GM19043 (cell line): ENCODE measurements around the gene GNPTG.

Experiments
- ATAC-seq: cut with Tn5 transposase; IDR thresholded peaks from one replicate; pipeline ENCODE4 v1.9.1; 2021; ENCODE audit warnings: low read depth; ENCODE audit not compliant: unreplicated experiment

GNPTG gene

DNA sequence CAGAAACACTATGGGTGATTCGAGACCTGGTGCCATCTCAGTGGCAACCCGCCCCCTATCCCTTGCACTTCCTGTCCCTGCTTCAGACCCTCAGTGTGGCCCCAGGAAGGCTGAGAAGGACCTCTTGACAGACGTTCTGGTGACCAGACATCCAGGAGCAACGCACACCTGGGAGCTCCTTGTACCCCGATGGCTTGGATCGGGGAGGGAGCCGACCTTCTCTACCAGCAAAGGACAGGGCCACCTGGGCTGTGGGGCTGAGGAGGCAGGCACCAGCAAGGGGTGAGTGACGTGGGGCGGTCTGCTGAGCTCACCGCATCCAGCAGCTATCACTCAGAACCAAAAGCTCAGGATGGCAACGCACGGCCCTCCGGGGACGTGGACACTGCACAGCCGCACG is 35.6 kb downstream of the GNPTG start:
- no peak for ATAC-seq

DNA sequence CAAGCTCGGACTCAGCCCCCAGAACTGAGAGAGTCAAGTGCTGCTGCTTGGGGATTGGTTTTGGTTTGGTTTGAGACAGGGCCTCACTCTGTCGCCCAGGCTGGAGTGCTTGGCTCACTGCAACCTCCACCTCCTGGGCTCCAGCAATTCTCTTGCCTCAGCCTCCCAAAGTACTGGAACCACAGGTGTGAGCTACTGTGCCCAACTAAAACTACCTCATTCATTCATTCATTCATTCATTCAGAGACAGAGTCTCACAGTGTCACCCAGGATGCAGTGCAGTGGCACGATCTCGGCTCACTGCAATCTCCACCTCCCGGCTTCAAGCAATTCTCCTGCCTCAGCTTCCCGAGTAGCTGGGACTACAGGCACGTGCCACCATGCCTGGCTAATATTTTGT is 38.0 kb downstream of the GNPTG start:
- ATAC-seq, result no peak

DNA sequence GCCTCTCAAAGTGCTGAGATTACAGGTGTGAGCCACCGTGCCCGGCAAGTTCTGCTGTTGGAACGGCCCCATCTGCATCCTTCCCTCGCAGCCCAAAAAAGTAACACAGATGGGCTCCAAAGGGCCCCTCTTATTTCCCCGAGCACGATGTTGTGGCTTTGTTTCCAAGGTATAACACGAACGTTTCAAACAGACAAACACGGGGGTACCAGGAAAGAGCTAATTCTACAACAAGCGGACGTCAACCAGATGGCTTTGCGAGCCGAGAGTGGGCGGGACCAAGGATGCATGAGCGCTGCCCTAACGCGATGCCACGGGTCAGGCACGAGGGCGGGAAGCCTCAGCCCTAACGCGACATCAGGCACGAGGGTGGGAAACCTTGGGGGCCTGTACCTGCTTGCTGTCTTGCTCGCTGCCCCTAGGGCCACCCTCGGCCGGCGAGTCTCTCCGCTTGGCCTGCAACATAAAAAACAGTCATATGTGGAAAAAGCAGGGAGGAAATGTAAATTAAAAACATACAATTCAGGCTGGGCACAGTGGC is 38.6 kb downstream of the GNPTG start:
- no peak for ATAC-seq

DNA sequence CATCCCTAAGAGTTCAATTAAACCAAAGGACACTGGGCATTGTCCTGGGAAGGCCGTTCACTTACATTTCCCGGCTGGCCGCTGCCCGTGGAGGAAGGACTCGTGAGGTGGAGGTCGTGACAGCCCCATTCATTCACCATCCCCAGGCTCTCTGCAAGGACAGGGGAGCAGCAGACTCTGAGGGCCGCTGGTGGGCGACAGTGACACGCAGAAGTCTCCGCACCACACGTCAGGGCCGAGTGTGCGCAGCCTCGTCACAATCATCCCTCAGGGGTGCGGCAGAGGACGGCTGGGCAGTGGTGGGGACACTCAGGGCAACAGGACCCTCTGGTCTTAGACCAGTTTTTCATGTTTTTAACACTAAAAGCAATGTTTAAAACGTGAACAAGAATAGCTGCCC is 41.1 kb downstream of the GNPTG start:
- ATAC-seq, result no peak

DNA sequence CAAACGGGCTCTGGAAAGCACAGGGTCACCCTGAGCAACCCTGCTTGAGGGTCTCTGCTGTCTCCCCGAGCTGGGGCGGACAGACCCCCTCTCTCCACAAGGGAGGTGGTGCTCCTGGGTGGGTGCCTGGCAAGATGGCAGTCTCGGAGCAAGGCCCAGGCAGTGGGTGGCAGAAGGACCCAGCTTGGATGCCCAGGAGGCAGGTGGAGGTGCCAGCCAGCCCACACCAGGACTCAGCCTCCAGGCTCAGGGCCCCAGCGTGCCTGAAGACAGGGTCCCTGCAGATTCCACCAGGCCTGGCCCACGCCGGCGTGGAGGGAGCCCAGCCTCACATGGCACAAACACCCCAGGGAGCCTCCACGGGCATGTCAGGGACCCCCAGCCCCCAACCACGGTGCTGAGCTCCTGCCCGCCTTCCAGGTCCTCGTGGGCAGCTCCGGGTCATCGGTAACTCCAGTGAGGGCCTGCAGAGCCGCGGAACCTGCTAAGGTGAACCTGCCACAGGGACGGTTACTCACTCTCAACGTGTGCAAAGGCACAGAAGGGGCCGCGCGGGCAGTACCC is 42.0 kb downstream of the GNPTG start:
- ATAC-seq, result no peak

DNA sequence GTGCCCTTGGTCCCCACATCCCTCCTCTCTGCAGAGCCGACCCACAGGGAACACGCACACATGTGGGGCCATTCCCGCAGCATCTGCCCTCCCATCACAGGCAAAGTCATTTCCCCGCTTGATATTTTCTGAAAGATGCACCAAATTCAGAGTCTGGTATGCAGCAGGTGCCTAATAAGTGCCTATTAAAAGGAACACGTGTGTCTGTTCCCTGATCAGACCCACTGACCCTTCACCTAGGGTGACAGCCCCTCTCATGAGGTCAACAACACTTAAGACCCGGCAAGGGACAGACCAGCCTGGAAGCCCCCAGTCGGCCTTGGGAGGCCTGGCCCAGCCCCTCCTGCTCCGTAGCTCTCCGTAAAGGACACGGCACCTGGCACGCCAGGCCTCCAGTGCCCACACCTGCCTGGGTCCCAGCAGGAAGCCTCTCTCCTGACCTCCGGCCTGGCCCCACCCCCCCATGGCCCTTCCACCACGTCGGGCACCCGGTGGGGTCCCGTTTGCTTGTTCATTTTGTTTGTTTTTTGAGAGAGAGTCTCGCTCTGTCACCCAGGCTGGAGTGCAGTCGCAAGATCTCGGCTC is 42.7 kb downstream of the GNPTG start:
- ATAC-seq, result no peak

DNA sequence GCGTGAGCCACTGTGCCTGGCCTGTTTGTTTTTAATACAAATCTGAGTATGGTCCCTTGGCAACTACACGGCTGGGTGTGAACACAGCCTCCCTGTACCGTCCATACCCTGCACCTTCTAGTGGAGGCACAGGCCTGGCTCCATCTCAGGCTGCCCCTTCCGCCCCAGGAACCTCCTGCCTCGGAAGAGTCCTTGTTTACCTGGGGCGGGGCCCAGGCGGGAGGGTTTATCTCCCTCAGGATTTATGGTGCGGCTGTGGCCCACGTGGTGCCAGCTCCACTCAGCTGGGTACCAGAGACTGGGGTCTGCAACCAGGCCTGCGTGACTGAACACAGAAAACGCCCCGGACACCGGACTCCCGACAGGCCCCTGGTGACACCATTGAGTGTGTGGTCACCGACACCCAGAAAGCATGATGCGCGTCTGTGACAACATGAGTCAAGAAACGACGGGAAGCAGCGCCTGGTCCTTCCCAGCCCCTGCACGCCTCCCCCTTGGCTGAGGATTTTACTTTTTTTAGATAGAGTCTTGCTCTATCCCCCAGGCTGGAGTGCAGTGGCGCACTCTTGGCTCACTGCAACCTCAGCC is 43.8 kb downstream of the GNPTG start:
- no peak for ATAC-seq

DNA sequence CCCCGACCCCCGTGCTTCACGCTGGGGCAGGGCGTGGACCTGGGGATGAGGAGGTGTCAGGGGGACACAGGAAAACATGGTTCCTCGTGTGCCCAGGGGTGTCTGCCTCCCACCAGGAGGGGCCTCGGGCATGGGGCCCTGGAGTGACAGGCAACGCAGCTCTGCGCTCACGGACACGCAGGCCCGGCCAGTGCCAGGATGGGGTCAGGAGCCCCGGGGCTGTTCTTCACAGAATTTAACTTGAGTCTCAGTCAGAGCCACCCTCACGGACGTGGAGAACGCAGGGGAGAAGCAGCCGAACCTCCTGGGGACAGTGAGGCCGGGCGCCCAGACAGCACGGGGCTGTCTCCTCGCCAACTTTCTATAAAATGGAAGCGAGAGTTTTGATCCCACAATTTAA is 46.0 kb downstream of the GNPTG start:
- ATAC-seq, result no peak

DNA sequence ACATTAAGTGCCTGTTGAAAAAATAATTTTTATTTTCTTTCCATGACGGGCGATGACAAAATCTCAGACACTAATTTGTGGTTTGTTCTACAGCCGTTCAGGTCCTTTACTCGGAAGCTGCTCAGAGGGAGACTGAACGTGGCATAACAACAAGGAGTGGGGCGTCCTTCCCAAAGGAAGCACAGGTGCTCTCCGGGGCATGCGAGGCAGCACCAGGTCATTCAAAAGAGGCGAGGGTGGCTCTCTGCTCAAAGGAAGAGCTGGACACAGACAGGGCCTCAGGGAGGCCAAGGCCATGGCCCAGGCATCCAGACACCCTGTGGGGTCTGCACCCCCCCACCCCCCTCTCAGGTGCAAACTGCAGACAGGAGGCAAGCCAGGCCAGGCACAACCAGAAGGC is 46.6 kb downstream of the GNPTG start:
- ATAC-seq, result no peak

DNA sequence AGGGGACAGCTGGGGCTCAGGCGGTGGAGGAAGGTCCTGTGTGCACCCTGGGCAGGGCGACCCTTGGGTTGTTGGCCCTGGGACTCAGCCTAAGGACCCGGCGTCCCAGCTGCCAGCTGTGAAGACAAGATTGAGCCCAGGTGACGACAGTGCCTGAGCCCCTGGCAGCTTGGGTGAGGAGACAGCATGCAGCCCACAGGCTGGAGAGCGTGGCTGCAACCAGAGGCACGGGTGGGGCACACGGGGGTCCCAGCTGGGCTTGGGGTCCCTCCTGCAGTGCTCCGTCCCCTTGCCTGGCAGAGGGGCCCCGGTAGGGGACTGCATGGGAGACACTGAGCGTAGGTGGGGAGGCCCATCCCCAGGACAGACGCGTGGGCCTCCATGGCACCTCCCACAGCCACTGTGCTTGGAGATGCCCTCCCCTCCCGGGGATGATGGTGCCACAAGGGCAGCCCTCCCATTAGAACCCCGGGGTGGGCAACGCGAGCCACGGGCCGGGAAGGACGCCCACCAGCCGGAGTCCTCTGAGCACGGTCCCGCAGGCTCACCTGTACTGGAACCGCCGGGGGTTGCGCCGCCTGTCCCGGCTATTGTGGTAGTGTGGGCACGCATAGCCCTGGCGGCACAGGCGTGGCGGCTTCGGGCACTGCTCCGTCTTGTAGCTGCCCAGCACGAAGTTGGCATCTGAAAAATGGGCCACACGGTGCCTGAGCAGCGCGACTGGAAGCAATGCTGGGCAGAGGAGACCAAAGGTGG is 47.3 kb downstream of the GNPTG start:
- no peak for ATAC-seq

DNA sequence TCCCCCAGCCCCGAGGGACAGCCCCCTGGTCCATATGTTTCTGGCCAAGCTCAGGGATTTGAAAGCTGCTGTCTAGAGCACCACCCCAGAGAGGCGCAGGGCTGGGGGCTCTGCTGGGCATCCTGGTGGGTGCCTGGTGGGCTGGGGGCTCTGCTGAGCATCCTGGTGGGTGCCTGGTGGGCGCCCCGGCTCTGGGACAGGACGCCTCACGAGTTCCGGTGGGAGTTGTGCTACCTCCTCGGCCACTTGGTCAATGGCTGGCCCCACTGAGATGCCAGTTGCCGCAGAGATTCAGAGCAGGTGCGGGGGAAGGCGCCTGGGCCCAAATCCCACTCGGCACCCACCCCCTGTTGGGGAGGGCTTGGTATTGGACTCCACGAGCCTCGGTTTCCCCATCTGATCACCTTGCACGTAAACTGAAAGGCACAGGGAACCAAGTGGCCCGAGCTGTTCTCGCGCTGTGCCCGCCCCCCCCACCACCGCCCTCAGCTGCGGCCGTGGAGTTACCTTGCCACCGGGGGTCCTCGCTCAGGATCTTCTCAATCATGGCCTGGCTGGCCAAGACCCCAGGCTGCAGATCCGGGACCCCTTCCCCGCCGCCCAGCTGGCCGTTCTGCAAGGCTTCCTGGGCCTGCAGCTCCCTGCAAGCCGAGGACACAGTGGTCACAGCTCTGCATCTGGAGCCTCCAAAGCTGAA is 49.5 kb downstream of the GNPTG start:
- ATAC-seq, result no peak

DNA sequence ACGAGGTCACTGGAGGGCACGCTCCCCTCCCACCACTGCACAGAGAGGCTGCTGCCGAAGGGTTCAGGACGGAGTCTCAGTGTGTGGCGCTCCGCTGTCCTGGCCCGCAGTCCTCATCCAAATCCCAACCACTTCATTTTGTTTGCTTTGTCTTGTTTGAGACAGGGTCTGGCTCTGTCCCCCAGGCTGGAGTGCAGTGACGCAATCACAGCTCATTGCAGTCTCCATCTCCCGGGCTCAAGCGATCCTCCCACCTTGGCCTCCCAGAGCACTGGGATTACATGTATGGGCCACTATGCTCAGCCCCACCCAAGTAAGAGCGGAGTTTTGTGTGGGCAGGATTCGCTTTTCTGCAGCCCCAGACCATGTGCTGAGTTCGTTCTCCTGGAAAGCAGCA is 50.0 kb downstream of the GNPTG start:
- ATAC-seq, result no peak

DNA sequence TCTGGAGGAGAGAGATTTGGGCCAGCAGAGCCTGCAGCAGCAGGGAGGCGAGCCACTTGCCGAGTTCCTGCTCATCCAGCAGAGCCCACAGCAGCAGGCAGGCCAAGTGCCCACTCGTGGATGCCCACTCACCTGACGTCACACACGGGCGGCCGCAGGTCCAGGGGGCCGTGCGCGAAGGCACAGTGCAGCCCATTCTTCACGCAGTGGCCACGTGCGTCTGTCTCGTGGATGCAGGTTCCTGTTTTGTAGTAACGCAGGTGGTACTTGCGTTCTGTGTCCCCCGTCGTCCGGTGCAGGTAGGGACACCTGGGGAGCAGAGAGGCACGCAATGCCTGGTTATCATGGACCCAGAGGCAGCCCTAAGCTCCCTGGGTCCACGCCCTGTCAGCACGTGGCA is 51.3 kb downstream of the GNPTG start:
- no peak for ATAC-seq

DNA sequence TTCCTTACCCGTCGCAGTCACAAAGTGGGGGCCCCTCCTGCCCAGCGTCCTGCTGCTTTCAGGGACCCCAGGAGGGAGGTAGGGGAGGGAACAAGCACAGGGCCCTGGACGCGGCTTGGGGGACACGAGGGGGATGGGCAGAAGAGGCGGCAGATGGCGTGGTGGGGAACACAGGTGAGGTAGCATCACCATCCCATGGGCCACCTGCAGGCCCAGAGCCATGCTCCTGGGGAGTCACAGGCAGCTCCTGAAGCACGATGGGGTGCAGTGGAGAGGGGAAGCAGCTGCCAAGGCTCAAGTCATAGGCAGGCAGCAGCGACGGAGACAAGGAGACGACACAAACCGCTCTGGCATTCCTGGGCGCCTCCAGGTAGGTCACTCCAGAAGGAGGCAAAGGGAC is 52.0 kb downstream of the GNPTG start:
- ATAC-seq, result no peak

DNA sequence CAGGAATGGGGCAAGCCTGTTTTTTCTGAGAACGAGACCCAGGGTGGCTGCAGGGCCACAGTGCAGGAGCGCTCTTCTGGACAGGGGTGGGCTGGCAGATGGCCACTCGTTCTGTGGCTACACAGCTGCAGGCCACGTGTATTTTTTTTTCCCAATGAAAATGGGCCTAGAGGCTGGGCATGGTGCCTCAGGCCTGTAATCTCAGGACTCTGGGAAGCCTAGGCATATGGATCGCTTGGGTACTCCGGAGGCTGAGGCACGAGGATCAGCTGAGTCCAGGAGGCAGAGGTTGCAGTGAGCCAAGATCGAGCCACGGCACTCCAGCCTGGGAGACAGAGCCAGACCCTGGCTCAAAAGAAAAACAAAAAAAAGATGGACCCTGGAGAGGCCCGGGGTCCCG is 56.0 kb downstream of the GNPTG start:
- no peak for ATAC-seq

DNA sequence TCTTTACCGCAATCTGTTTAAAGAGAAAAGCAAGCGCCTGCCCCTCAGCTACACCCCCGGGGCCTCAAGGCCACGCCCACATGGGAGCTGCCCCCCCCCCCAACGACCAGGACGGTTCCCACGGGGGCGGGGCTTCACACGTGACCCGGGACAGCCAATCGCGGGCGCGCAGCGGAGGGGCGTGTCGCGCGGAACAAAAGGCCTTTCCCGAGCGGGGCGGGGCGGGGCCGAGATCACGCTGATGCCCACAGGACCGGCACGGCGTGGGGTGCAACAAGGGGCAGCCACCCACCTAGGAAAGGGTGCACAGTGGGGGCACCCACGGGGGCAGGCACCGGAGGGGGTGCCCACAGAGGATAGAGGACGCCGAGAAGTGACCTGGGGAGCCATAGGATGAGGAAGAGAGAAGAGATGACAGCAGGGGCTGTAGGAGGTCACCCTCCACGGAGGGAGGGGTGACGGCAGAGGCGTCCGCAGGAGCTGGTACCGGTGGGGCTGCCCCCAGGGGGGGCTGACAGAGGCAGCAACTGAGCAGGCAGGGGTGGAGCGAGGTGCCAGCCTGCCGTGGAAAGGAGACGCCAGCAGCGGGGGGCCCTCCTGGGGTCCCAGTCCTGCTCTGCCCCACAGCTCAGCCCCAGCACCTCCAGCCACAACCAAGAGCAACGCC is 56.6 kb downstream of the GNPTG start:
- peak; percentile 75 for ATAC-seq

DNA sequence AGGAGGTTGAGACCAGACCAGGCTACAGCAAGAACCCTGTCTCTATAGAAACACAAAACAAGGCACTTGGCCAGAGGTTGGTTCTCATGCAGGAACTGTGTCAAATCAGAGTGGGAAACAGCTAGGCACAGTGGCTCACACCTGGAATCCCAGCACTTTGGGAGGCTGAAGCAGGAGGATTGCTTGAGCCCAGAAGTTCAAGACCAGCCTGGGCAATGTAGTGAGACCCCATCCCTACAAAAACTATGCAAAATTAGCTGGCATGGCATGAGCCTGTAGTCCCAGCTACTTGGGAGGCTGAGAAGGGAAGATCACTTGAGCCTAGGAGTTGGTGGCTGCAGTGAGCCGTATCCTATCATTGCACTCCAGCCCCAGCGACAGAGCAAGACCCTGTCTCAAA is 61.1 kb downstream of the GNPTG start:
- no peak for ATAC-seq
